ENCODE measurements around the gene INSIG1.

DNA sequence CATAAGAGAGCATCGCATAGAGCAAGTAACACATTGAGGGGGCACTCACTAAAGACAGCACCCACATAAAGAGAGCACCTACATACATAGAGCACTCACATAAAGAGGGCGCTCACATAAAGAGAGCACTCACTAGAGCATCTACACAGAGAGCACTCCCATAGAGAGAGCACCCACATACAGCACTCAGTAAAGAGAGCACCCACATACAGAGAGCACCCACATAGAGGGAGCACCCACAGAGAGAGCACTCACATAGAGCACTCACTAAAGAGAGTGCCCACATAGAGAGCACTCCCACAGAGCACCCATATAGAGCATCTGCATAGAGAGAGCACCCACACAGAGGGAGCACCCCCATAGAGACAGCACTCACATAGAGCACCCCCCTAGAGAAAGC lies 47.8 kb downstream of the INSIG1 start:
- TF ChIP-seq TCF4 (CRISPR knock-in tag; IDR thresholded peaks at IDR 0.05; ENCODE audit: borderline replicate concordance) (no peak), RARB (CRISPR knock-in tag; IDR thresholded peaks at IDR 0.05) (no peak), PPARA (CRISPR knock-in tag; IDR thresholded peaks at IDR 0.05; ENCODE audit: borderline replicate concordance) (no peak), SNAI2 (CRISPR knock-in tag; IDR thresholded peaks at IDR 0.05) (no peak)
- TF ChIP-seq, protein P1, sequence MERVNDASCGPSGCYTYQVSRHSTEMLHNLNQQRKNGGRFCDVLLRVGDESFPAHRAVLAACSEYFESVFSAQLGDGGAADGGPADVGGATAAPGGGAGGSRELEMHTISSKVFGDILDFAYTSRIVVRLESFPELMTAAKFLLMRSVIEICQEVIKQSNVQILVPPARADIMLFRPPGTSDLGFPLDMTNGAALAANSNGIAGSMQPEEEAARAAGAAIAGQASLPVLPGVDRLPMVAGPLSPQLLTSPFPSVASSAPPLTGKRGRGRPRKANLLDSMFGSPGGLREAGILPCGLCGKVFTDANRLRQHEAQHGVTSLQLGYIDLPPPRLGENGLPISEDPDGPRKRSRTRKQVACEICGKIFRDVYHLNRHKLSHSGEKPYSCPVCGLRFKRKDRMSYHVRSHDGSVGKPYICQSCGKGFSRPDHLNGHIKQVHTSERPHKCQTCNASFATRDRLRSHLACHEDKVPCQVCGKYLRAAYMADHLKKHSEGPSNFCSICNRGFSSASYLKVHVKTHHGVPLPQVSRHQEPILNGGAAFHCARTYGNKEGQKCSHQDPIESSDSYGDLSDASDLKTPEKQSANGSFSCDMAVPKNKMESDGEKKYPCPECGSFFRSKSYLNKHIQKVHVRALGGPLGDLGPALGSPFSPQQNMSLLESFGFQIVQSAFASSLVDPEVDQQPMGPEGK (CRISPR knock-in tag; IDR thresholded peaks at IDR 0.05; ENCODE audit: borderline replicate concordance), result no peak
- TF ChIP-seq, protein P2, sequence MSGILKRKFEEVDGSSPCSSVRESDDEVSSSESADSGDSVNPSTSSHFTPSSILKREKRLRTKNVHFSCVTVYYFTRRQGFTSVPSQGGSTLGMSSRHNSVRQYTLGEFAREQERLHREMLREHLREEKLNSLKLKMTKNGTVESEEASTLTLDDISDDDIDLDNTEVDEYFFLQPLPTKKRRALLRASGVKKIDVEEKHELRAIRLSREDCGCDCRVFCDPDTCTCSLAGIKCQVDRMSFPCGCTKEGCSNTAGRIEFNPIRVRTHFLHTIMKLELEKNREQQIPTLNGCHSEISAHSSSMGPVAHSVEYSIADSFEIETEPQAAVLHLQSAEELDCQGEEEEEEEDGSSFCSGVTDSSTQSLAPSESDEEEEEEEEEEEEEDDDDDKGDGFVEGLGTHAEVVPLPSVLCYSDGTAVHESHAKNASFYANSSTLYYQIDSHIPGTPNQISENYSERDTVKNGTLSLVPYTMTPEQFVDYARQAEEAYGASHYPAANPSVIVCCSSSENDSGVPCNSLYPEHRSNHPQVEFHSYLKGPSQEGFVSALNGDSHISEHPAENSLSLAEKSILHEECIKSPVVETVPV (CRISPR knock-in tag; IDR thresholded peaks at IDR 0.05), result no peak

Data from SK-N-SH treated with all-trans-retinoic acid at 6 μM for 48 hours (cell line).